Fibroblast of skin of left quadriceps (primary cell): ENCODE measurements around the gene LYSMD2.

Source experiments
- DNase-seq, 2 experiments: peaks; one replicate each; pipeline ENCODE4 v3.0.0-alpha.2; 2013; ENCODE audit warnings: low read depth in 2 of 2

The LYSMD2 gene

DNA sequence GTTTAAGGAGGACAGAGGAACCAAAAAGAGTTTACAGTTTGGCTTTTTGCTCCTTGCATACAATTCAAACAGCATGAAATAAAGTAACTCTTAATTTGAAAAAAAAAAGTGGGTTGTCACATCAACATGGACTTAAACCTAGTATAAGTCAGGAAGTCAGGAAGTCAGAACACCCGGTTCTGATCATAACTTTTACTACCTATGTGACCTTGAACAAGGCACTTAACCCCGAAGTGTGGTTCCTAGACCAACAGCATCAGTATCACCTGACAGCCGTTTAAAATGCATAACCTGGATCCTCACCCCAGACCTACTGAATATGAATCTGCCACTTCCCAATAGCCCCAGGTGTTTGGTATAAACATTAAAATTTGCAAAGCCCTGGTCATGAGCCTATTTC is 18.7 kb downstream of the LYSMD2 start:
- DNase-seq = no peak

DNA sequence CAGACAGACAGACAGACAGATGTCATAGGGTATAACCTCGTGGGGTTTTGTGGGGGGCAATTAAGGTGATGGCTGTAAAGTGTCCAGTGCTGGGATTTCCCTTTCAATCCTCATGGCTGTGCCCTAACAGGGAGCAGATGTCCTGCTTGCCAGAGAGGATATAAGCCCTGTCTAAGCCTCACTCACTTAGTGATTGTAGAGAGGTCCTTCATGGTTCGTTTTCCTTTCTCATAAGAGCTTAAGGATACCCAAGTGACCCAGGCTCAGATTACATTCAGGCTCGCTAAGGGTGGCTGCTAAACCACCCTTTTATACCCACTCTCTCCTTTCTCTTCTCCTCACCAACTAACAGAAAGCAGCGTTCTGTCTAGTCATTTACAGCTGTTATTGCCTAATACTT is 19.2 kb downstream of the LYSMD2 start:
- DNase-seq = no peak

DNA sequence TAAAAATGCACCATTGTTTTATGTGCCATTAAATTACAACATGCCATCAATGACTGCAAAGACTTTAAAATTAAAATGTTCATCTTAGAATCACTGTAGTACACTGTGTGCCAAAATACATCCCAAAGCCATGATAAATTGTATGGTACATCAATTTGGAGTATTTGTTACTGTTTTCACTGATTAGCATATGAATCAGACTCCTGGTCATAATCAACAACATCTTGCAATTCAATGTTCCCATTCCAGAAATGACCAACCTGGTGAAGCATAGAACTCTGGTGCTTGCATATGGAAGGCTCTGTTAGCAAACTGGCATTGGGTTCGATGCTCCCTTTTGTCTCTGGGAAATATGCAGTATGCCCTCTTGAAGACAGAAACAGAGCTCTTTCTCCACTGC is 22.5 kb downstream of the LYSMD2 start:
- no peak for DNase-seq

DNA sequence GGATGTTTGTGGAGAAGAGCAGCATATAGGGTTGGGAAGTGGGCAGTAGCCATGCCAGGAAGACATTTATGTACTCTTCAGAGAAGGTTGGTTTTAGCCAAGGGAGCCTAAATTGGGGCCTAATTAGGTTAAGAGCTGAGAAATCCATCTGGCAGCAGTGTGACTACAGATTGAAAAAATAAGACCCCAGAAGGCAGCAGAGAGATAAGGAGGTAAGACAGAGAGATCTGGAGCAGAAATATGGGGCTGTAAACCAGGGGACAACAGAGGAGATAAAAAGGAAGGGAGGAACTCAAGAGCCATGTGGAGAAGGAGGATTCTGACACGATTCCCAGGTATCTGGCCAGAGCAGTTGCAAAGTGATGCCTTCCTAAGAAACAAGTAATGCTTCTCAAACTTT is 23.3 kb downstream of the LYSMD2 start:
- DNase-seq = no peak

DNA sequence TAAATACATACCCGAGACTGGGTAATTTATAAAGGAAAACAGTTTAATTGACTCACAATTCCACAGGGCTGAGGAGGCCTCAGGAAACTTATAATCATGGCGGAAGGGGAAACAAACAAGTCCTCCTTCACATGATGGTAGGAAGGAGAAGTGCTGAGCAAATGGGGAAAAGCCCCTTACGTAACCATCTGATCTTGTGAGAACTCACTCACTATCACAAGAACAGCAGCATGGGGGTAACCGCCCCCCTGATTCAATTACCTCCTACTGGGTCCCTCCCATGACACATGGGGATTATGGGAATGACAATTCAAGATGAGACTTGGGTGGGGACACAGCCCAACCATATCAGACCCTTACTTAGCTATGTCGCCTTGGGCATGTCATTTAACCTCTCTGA is 28.4 kb downstream of the LYSMD2 start:
- no peak for DNase-seq

DNA sequence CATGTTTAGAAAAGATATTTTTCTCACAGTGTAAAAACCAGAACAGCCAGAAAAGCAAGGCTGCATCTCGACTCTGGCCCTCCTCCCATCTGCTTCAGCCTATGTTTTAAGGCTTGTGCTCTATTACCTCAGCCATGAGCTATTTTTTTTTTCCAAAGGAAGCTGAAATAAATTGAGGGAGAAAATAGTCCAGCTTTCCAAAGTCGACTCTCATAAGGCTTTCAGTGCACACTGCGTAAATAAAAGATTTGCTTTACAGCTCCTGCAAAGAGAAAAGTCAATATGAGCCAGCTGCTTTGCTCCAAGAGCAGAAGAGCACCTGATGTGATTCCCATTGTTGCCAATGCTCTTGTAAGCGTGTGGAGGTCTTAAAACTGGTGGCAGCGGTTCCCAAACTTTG is 29.4 kb downstream of the LYSMD2 start:
- DNase-seq = no peak

DNA sequence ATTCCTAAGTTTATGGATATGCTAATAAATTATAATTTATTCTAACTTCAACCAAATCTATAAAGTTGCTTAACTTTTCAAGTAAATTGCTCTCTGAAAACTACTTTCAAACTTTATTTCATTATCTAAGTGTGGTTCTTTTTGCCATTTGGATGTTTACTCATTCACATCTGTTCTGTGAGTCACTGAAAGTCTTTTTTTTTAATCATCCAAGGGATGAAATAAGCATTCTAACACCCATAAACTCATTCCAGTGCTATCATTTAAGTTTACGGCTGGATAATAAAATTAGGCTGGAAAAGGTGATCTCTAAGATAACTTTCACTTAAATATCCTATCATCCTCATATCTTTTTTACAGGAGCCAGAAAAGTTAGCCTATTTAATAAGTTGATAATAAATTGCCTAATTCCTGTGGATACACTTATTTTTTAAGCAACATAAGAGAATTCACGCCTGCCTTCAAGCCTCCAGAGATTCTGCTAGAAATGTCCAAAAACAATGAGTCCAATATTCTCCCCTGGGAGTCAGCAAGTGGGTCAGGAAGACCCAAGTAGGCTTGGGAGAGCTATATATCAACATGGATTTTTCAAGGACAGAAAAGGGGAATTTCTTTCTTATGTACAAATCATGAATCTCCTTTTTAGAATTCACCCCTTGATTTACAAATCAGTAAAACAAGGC is 30.4 kb downstream of the LYSMD2 start:
- no peak for DNase-seq

DNA sequence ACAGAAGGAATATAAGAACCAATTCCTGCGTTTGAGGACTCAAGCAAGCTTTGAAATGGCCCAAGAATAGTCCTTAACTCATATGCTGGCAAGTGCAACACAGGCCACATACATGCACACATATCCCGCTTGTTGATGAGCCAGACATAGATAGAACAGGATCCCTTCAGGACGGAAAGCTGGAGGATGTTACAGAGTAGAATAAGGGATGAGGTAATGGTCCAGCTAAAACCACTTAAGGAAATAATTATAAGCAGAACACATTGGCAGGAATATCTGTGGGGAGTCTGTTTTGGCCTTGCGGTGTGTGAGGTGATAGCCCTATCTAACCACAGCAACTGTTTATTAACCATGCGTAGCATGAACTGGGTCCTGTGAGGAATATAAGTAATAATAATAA is 31.2 kb downstream of the LYSMD2 start:
- peak; percentile 21 to 29 for DNase-seq

DNA sequence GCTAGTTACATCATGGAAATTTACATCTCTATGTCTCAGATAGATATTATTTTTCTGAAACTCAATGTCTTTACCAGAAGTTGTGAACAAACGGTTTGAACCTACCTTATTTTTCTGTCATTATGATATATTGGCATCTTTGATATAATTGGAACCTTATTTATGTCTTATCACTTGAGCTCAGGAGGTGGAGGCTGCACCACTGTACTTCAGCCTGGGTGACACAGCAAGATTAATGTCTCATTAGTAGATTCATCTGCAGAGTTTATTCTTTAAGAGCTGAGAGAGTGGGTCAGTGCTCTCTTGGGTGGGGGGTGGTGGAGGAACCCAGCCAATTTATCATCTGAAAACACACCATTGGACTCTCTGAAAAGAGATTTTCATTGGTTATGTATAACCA is 34.7 kb downstream of the LYSMD2 start:
- DNase-seq = no peak

DNA sequence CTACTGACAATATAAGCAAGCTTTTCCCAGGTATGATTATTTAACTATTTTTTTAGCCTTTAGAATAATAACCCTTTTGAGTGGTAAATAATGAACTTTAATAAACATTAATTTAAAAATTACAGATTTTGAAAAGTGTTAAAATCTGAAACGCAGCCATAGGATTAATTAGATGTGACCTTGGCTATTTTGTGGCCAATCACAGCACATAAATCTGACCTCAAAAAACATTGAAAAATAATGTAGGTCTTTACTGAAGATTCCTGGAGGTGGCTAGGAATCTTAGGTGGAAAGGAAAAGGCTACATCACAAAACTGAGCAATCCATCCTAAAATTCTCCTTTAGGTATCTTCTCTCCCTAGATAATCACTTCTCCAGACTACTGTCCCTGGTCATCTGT is 38.1 kb downstream of the LYSMD2 start:
- no peak for DNase-seq

DNA sequence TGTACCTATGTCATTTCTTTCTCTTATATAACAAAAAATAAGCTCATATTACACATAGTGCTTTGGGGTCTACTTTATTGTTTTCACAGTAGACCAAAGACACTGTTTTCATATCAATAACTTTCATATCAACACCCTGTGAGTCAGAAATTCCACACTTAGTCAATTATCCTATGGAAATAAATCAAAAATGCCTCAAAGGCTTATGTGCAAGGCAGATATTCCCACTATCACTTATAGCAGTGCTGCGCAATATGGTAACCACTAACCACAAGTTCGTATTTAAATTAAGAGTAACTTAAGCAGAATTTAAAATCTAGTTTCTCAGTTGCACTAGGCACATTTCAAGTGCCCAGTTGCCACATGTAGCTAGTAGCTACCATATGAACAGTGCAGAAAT is 40.3 kb downstream of the LYSMD2 start:
- no peak for DNase-seq

DNA sequence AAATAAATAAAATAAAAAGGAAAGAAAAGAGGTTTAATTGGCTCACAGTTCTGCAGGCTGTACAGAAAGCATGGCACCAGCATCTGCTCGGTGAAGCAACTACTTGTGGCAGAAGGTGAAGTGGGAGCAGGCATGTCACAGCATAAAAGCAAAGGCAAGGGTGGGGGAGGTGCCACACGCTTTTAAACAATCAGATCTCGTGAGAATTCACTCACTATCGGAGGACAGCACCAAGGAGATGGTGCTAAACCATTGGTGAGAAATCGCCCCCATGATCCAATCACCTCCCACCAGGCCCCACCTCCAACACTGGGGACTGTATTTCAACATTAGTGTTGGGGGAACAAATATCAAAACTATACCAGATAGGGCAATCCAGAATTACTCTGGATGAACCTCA is 40.9 kb downstream of the LYSMD2 start:
- no peak for DNase-seq

DNA sequence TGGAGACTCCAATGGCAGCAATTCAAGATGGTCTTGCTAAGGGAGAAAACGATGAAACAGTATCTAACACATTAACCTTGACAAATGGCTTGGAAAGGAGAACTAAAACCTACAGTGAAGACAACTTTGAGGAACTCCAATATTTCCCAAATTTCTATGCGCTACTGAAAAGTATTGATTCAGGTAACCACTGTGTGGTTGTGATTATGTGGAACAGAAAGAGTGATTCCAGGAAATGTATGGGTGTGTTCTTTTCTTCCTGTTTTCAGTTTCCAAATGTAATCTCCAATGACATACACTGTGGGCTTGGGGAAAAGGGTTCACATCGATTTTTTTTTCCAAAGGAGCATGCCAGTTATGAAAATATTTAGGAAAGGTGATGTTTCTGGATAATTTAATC is 45.3 kb downstream of the LYSMD2 start:
- no peak for DNase-seq

DNA sequence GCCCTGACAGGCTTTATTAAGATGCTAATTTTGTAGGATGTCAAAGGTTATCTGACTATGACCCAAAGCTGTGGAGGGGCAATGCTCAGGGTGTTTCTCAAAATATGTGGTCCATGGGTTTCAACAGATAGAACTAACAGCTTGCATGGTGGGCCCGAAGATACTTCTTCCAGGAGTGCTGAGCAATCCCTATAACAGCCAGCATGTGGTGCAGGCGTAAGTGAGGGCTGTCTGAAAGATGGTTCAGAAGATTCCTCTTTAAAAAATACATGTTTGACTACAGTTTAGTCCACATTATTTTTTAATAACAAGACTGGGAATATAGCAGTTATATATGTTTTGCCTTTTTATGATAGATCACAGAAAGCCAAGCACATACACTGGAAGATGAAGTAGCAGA is 48.6 kb downstream of the LYSMD2 start:
- no peak for DNase-seq

DNA sequence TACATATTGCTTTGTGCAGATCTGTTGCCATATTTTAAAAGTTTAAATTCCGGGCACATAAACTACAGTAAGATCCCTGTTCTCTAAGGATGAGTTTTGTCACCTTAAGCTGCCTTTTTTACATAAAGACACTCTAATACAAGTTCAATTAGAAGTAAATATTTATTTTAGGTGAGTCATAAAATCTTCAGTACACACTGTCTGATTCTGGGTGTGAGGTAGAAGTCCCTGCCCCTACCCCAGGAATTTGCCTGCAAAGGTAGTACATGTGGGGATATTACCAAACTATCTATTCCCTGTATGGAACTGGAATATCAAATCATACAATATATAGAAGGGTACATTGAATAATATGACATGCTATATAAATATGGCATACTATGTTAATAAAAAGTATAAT is 49.9 kb downstream of the LYSMD2 start:
- DNase-seq = no peak

DNA sequence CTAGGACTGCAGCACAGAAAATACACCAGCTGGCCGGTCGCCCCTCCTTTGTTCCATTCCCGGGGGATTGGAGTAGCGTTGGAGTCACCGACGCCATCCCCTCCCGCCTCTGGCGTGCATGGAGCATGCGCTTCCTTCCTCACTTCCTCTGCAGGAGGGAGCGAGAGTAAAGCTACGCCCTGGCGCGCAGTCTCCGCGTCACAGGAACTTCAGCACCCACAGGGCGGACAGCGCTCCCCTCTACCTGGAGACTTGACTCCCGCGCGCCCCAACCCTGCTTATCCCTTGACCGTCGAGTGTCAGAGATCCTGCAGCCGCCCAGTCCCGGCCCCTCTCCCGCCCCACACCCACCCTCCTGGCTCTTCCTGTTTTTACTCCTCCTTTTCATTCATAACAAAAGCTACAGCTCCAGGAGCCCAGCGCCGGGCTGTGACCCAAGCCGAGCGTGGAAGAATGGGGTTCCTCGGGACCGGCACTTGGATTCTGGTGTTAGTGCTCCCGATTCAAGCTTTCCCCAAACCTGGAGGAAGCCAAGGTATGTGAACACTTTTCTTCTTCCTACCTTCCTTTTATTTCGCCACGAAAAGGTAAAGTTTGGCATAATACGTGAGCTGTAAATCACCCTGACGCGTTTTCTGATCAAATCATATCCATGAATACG is 56.0 kb downstream of the LYSMD2 start, which contains the start of gene SCG3:
Gene SCG3, plus strand, starts transcription at position 201 of the 661 bp plus-strand sequence. Its CDS starts 253 bp downstream, at position 454.
- DNase-seq = peak; percentile 28 to 29

DNA sequence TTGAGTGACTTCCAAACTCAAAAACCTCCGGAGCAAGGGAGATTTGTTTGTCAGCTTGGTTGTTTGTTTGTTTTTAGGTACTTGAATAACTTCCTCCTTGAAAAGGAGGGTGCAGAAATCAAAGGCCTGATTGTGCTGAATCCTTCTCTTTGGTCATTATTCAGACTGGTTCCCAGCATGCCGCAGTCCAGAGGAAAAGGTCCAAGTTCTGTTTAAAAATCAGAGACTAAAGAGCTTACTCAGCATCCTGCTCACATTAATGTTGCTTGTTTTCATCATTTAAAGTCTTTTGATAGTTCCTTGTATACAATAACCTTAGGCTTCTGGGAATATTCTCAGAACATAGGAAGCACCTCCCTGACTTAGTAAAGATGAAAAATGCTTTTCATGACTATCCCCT is 57.1 kb downstream of the LYSMD2 start:
- no peak for DNase-seq

DNA sequence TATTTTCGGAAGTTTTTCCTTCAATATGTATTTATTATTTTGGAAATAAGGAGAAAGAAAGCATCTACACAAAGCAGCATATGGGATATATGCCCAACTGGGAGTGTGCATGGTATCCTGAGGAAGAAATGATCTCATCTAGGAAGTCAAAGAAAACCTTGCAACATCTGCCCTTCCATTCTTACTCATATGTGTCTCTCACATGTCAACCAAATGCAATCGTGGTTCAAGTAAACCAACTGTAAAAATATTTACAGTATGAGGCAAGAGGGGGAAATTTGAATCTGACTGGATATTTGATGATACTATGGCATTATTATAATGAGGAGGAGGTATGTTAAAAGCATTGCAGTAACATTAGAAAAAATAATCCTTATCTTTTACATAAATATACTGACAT is 59.4 kb downstream of the LYSMD2 start:
- no peak for DNase-seq

DNA sequence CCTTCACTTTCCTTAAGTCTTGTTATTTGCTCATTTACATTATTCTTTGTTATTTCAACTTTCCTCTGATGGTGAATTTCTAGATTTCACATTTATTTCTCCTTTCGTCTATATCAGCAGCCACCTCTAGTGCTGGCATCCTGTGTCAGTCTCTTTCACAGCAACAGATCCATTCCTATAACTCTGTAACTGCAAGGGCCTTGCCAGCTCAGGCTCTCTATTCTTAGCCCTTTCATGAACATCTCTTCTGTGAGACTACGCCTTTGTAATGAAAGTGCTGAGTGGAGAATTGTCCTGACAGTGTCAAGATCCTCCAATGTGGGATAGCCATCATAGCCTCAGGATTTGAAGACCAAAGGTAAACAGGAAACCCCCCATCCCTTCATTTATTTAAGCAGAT is 60.0 kb downstream of the LYSMD2 start:
- DNase-seq = no peak

DNA sequence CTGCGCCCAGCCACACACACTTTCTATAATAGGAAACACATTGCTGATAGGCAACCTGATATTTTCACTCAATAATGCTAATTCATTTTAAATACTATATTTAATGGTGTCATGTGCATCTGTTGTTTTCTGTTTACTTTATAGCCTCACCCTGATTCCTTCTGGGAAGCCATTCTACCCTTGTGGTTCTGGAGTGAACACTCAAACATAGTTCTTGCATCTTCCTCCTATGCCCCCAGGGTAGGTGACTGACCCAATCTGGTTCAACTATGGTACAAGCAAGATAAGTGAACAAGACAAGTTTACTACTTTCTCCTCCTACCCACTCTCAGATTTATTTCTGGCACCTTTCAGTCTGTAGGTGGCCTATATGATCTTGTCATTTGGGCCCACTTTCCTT is 60.4 kb downstream of the LYSMD2 start:
- DNase-seq = no peak

DNA sequence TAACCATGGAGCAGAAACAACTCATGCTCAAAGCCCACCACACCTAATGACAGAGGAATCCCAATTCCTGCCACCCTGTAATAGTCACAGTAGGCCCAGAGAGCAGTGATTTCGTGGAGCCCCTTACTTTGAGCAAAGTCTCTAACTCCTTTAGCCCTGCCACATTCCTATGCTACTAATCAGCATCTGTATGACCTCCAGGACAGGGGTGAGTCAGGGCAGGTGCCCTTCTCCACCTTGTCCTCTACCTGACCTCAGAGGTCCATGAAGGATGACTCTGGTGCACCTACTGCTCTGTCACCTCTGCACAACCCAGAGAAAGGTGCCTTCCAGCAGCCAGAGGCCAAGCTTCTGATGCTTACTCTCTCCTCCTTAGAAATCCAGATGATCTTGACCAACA is 62.2 kb downstream of the LYSMD2 start:
- no peak for DNase-seq
